ENCODE results near the gene MMRN1.

The MMRN1 gene

GRCh38 chr4:89894649-89895550 is at the start of gene MMRN1:
Gene MMRN1, plus strand, starts transcription at chr4:89894854. Its CDS starts 118 bp downstream, at chr4:89894972.
- DNase-seq (ENCODE audit: insufficient read length, low spot score) (no peak), FAIRE-seq (no peak)
- TF ChIP-seq POLR2A (IDR thresholded peaks at IDR 0.05; ENCODE audit: low read depth, low read length), result no peak

DNA sequence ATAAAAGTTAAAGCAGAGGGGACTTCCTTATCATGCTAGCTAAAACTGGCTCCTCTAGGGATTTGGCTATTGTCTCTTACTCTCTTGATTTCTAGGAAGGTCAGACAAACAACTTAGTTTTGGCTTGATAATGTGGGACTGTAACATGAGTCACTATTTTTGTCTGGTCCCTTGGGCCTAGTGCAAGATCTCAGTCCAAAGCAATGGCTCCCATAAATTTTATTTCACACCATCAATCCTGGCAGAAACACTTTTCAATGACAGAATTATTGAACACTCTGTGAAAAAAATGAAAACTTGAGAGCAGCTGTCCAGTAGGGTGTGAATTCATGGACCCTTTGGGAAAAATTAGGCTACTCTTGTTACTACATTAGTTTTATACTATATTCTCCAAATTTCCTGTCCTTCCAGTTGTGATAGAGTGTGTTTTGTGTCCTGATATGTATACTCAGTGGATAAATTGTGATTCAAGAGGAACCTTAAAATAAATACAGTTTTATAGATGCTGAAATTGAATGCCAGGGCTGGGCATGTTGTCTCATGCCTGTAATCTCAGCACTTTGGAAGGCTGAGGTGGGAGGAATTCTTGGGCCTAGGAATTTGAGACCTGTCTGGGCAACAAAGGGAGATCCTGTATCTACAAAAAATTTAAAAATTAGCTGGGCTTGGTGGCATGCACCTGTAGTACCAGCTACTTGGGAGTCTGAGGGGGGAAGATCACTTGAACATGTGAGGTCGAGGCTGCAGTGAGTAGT is 46.9 kb upstream of the MMRN1 start:
- DNase-seq (ENCODE audit: insufficient read length, low spot score) (no peak), FAIRE-seq (no peak)
- TF ChIP-seq POLR2A (IDR thresholded peaks at IDR 0.05; ENCODE audit: low read depth, low read length), result no peak

- DNase-seq (ENCODE audit: insufficient read length, low spot score), result no peak
- no peak for TF ChIP-seq POLR2A (IDR thresholded peaks at IDR 0.05; ENCODE audit: low read depth, low read length)
- FAIRE-seq, result no peak
Measured at GRCh38 chr4:89855236-89855635, 39.4 kb upstream of the MMRN1 start.

DNA sequence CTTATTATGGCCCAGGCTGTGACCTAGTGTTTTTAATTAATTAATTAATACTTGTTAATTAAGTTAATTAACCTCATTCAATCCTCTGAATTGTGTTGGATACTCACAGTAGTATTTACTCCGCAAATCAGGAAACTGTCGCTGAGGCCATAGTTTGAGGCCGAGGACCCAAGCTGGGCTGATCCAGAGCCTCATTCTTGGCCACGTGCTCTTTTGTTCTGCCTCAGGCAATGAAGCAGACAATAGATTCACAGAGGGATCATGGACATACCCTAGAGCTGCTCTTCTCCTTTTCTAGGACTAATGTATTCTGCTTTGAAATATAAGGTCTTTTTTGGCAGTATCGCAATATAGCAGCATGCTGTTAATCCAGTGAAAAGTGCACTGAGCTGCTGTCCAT is 33.7 kb upstream of the MMRN1 start:
- no peak for TF ChIP-seq POLR2A (IDR thresholded peaks at IDR 0.05; ENCODE audit: low read depth, low read length)
- DNase-seq (ENCODE audit: insufficient read length, low spot score), result no peak
- FAIRE-seq, result no peak

DNA sequence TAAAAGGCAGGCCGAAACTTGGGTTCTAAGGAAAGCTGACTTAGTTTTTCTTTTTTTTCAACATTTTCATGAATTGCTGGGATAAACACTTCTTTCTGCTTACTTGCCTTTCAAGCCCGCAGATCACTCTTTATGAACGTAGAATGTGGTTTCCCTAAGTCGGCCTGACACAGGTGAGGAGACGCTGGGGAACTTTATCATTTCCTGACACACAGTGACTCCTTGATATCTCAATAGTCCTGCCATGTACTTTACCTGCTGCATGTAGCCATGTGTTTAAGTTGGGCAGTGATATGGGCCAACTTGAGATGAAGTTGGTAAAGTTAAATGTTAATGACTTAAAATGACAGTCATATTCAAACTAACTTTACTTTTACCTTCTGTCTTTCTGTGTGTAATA is 31.1 kb upstream of the MMRN1 start:
- no peak for FAIRE-seq
- no peak for DNase-seq (ENCODE audit: insufficient read length, low spot score)

DNA sequence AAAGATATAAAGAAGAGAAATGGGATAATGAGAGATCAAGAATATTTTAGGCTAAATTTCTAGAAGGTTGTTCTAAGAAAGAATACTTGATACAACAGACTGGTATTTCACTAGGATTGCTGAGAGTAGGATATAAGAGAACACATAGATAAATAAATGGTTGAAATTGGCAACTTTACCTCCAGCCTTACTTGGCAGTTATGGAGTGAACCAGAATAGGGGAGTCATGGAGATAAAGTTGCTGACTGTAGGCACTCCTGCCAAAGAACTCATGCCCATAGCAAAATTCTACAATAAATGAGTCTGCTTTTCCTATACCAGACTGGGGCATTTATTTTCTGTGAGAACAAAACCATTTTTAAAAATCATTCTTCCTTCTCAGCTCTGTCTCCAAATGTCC is 26.4 kb upstream of the MMRN1 start:
- TF ChIP-seq POLR2A (IDR thresholded peaks at IDR 0.05; ENCODE audit: low read depth, low read length), result no peak
- FAIRE-seq, result no peak
- no peak for DNase-seq (ENCODE audit: insufficient read length, low spot score)

More for the DNA sequence above, 31.1 kb upstream of the MMRN1 start:
- TF ChIP-seq POLR2A (IDR thresholded peaks at IDR 0.05; ENCODE audit: low read depth, low read length), result no peak

- DNase-seq (ENCODE audit: insufficient read length, low spot score) (no peak), FAIRE-seq (no peak)
- no peak for TF ChIP-seq POLR2A (IDR thresholded peaks at IDR 0.05; ENCODE audit: low read depth, low read length)
Measured at GRCh38 chr4:89868999-89869589, 25.6 kb upstream of the MMRN1 start.

GRCh38 chr4:89871211-89871610 is 23.4 kb upstream of the MMRN1 start:
- no peak for FAIRE-seq
- TF ChIP-seq POLR2A (IDR thresholded peaks at IDR 0.05; ENCODE audit: low read depth, low read length), result no peak
- DNase-seq (ENCODE audit: insufficient read length, low spot score), result no peak

GRCh38 chr4:89876548-89876947 is 18.1 kb upstream of the MMRN1 start:
- TF ChIP-seq POLR2A (IDR thresholded peaks at IDR 0.05; ENCODE audit: low read depth, low read length), result no peak
- FAIRE-seq (no peak), DNase-seq (ENCODE audit: insufficient read length, low spot score) (no peak)

- DNase-seq (ENCODE audit: insufficient read length, low spot score) (no peak), FAIRE-seq (no peak)
- TF ChIP-seq POLR2A (IDR thresholded peaks at IDR 0.05; ENCODE audit: low read depth, low read length), result no peak
Measured at GRCh38 chr4:89878611-89879010, 16.0 kb upstream of the MMRN1 start.

DNA sequence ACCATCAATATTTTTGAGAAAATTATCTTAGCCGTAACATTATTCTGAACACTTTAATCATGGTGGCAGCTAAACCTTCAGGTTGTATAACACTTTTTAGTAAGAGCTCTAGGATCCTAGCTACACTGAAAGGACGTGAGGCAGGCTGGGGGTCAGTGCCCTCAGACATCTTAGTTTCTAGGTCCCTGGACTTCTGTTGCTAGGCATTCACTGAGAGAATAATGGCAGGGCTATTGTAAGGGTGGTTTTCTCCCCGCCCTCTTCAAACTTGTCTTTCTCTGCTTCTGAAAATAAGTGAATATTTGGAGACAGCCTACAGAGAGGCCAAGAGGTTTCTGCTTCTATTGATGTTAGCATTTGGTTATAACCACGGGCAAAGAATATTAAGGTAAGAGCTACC is 15.4 kb upstream of the MMRN1 start:
- DNase-seq (ENCODE audit: insufficient read length, low spot score) (no peak), FAIRE-seq (no peak)
- TF ChIP-seq POLR2A (IDR thresholded peaks at IDR 0.05; ENCODE audit: low read depth, low read length), result no peak

DNA sequence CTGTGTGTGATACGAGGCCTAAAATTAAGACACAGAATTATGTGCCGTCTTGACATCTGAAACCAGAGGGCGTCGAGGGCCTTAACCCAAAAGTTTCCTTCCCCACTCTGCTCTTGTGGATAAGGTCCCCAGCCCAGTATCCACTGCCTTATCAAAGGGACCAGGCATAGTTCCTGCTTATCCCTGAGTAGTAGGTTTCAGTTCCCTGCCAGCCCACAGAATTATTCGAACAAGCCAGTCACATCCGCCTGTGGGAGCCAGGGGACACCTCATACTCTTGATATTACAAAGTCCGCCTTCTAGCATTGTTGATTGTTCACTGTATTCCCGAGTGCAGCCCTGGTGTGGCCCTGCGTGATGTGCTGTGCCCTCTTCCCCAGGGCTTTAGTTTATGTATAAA is 5.4 kb upstream of the MMRN1 start:
- no peak for TF ChIP-seq POLR2A (IDR thresholded peaks at IDR 0.05; ENCODE audit: low read depth, low read length)
- DNase-seq (ENCODE audit: insufficient read length, low spot score) (no peak), FAIRE-seq (no peak)

- TF ChIP-seq POLR2A (IDR thresholded peaks at IDR 0.05; ENCODE audit: low read depth, low read length), result no peak
- FAIRE-seq (no peak), DNase-seq (ENCODE audit: insufficient read length, low spot score) (no peak)
Measured at GRCh38 chr4:89897867-89898266, 3.2 kb downstream of the MMRN1 start.

DNA sequence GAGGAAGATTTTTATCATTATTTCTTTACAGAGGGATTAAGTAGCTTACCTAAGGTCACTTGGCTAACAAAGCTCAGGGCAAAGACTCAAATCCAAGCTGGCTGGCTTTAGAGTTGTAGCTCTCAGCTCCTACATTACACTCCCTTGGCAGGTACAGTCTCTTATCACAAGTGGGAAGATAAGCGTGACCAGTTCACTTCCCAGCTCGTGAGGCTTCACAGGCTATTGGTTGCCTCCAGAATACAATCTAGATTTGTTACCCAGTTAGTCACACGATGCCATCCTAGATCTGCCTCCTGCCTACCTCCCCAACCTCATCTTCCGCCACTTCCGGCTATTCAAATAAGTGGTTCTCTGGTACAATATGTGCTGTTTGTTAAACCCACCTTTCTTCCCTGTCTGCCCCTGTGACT is 3.7 kb downstream of the MMRN1 start:
- DNase-seq (ENCODE audit: insufficient read length, low spot score), result no peak
- no peak for FAIRE-seq
- TF ChIP-seq POLR2A (IDR thresholded peaks at IDR 0.05; ENCODE audit: low read depth, low read length), result no peak

Measured in H54 (cell line).